ENCODE results near the gene WDR74. TPM values are rescaled to one million over a fixed set of nuclear protein-coding genes. Genes with fewer than 3 reads are reported as not detected.

WDR74 gene
- total and polyA plus RNA-seq, 9 of the 15 experiments (the other 6 are each of a cell fraction or from before 2014, with no cell fraction given): 32.7 to 210 (median 114) TPM

DNA sequence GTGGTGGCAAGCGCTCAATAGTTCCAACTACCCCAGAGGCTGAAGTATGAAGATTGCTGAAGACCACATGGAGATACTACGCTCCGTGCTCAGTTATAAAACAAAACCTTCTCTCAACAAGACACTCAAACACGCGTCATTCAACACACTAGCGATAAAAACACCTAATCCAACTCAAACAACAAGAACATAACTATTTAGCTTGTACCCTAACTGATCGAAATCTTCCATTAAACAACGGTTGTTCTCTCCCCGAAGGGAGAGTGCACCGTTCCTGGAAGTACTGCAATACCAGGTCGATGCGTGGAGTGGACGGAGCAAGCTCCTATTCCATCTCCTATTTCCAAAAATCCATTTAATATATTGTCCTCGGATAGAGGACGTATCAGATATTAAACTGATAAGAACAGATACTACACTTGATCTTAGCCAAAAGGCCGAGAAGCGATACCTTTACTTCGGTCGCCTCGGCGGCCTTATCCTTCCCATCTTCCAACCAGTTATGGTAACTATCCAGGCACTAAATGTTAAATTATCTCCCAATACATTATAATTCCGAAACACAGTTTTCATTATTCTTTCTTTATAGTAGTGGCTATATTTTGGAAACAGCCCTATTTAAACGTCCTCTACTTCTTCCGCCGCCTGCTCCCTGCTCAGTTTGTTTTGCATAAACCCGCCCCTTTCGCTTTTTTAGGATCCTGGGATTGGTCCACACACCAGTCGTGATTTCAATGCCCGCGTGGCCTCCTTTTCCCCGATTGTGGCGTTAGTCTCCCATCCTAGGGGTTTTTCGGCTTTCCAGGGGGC is 2.2 kb upstream of the WDR74 start (continued):
- TF ChIP-seq FOXM1 (IDR thresholded peaks at IDR 0.05; ENCODE audit: low read depth) (peak; percentile 51), FOXM1 (CRISPR knock-in tag; IDR thresholded peaks at IDR 0.05; ENCODE audit: low read depth) (peak; percentile 97), SRSF1 (IDR thresholded peaks at IDR 0.05; ENCODE audit: low read depth, low read length) (no peak), SP2 (IDR thresholded peaks at IDR 0.05; ENCODE audit: extremely low read depth, low read depth, low read length, poor library complexity, severe bottlenecking) (peak; percentile 32), IRF2 (CRISPR knock-in tag; IDR thresholded peaks at IDR 0.05) (peak; percentile 86; the same call in 1 of the 2 replicates), EZH2 (IDR thresholded peaks at IDR 0.05; ENCODE audit: borderline replicate concordance, low read depth, low read length) (no peak), HMGN3 (IDR thresholded peaks at IDR 0.05; ENCODE audit: borderline replicate concordance, extremely low read depth, insufficient read length, low read depth, low read length) (no peak), EHMT2 (IDR thresholded peaks at IDR 0.05) (peak; percentile 39; the same call in 1 of the 2 replicates), ZKSCAN1 (IDR thresholded peaks at IDR 0.05; ENCODE audit: low read depth, low read length) (peak; percentile 72), LCOR (CRISPR knock-in tag; IDR thresholded peaks at IDR 0.05) (peak; percentile 98), BMI1 (IDR thresholded peaks at IDR 0.05; ENCODE audit: low read length) (no peak), ETS2 (tag; IDR thresholded peaks at IDR 0.05; ENCODE audit: borderline replicate concordance, poor library complexity, severe bottlenecking) (no peak), ZNF318 (IDR thresholded peaks at IDR 0.05; ENCODE audit: borderline replicate concordance in 1 of 2, low read depth in 1 of 2) (peak in 1 of 2 experiments; percentile 100; a peak in 2 of 4 replicates), MTF1 (CRISPR knock-in tag; IDR thresholded peaks at IDR 0.05; ENCODE audit: borderline replicate concordance) (peak; percentile 69; the same call in 1 of the 2 replicates), MCM7 (IDR thresholded peaks at IDR 0.05) (peak in 1 of 2 experiments; percentile 84; a peak in 2 of 4 replicates), HNRNPK (IDR thresholded peaks at IDR 0.05; ENCODE audit: low read depth, low read length, poor library complexity, severe bottlenecking) (no peak)
- TF ChIP-seq, protein P1, sequence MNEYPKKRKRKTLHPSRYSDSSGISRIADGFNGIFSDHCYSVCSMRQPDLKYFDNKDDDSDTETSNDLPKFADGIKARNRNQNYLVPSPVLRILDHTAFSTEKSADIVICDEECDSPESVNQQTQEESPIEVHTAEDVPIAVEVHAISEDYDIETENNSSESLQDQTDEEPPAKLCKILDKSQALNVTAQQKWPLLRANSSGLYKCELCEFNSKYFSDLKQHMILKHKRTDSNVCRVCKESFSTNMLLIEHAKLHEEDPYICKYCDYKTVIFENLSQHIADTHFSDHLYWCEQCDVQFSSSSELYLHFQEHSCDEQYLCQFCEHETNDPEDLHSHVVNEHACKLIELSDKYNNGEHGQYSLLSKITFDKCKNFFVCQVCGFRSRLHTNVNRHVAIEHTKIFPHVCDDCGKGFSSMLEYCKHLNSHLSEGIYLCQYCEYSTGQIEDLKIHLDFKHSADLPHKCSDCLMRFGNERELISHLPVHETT (CRISPR knock-in tag; conservative IDR thresholded peaks at IDR 0.05 in 1 of 2, IDR thresholded peaks at IDR 0.05 in 1 of 2): peak in 1 of 2 experiments; percentile 85; a peak in 2 of 4 replicates

Data from K562 (cell line).